H9 (cell line): Measurements from ENCODE around the gene RASSF8. TPM values are rescaled to one million over a fixed set of nuclear protein-coding genes. Genes with fewer than 3 reads are reported as not detected.

Source experiments
- DNase-seq: peaks from one replicate; pipeline ENCODE4 v3.0.0-alpha.2; 2017
- H2AFZ ChIP-seq: one replicate; pipeline ENCODE4 v1.6.1; 2013; ENCODE audit warnings: mild to moderate bottlenecking, low read length, control low read depth, moderate library complexity
- H2AK5ac ChIP-seq: 2 replicates; pipeline ENCODE4 v1.6.1; 2013; ENCODE audit warnings: low read length, control low read depth, mixed read lengths; ENCODE audit not compliant: insufficient read length
- H2BK120ac ChIP-seq: one replicate; pipeline ENCODE4 v1.6.1; 2013; ENCODE audit warnings: low read depth, mild to moderate bottlenecking, low read length, control low read depth, inconsistent platforms; ENCODE audit not compliant: poor library complexity, severe bottlenecking
- H2BK12ac ChIP-seq: 2 replicates; pipeline ENCODE4 v1.6.1; 2013; ENCODE audit warnings: low read length, control low read depth, mixed read lengths, low read depth; ENCODE audit not compliant: insufficient read length
- H2BK15ac ChIP-seq: 2 replicates; pipeline ENCODE4 v1.6.1; 2013; ENCODE audit warnings: low read depth, low read length, control low read depth
- H2BK20ac ChIP-seq: one replicate; pipeline ENCODE4 v1.6.1; 2013; ENCODE audit warnings: low read depth, mild to moderate bottlenecking, low read length, control low read depth, inconsistent platforms; ENCODE audit not compliant: poor library complexity, severe bottlenecking
- H2BK5ac ChIP-seq: 2 replicates; pipeline ENCODE4 v1.6.1; 2013; ENCODE audit warnings: low read length, control low read depth, mixed read lengths; ENCODE audit not compliant: insufficient read length
- H3K14ac ChIP-seq: 2 replicates; pipeline ENCODE4 v1.6.1; 2013; ENCODE audit warnings: low read length, control low read depth; ENCODE audit not compliant: insufficient read depth
- H3K18ac ChIP-seq: 2 replicates; pipeline ENCODE4 v1.6.1; 2013; ENCODE audit warnings: low read depth, mild to moderate bottlenecking, mixed read lengths, low read length, control low read depth; ENCODE audit not compliant: insufficient read length
- H3K23ac ChIP-seq: 2 replicates; pipeline ENCODE4 v1.6.1; 2013; ENCODE audit warnings: low read length, control low read depth, mixed read lengths, low read depth; ENCODE audit not compliant: insufficient read length
- H3K23me2 ChIP-seq: 2 replicates; pipeline ENCODE4 v1.6.1; 2013; ENCODE audit warnings: low read depth, mild to moderate bottlenecking, mixed read lengths, low read length, control low read depth; ENCODE audit not compliant: insufficient read length, poor library complexity, severe bottlenecking
- H3K27ac ChIP-seq: 2 replicates; pipeline ENCODE4 v1.5.1; 2013; ENCODE audit warnings: low read length, control low read depth, mixed read lengths, low read depth; ENCODE audit not compliant: insufficient read length
- H3K27me3 ChIP-seq: 2 replicates; pipeline ENCODE4 v1.6.1; 2013; ENCODE audit warnings: low read length, control low read depth, inconsistent platforms; ENCODE audit not compliant: insufficient read depth
- H3K4ac ChIP-seq: 2 replicates; pipeline ENCODE4 v1.6.1; 2013; ENCODE audit warnings: low read depth, mild to moderate bottlenecking, control low read depth, inconsistent platforms, low read length, moderate library complexity
- H3K4me1 ChIP-seq: 2 replicates; pipeline ENCODE4 v1.6.1; 2013; ENCODE audit warnings: low read length, control low read depth, inconsistent platforms; ENCODE audit not compliant: insufficient read depth
- H3K4me2 ChIP-seq: 2 replicates; pipeline ENCODE4 v1.6.1; 2013; ENCODE audit warnings: low read length, control low read depth, mixed read lengths; ENCODE audit not compliant: insufficient read length, insufficient read depth
- H3K56ac ChIP-seq: 2 replicates; pipeline ENCODE4 v1.6.1; 2013; ENCODE audit warnings: low read depth, mild to moderate bottlenecking, mixed read lengths, low read length, control low read depth; ENCODE audit not compliant: insufficient read length
- H3K79me1 ChIP-seq: 2 replicates; pipeline ENCODE4 v1.6.1; 2013; ENCODE audit warnings: low read depth, mild to moderate bottlenecking, moderate library complexity, low read length, control low read depth, inconsistent platforms; ENCODE audit not compliant: insufficient read depth, poor library complexity, severe bottlenecking
- H3K79me2 ChIP-seq: 2 replicates; pipeline ENCODE4 v1.6.1; 2013; ENCODE audit warnings: low read length, control low read depth, inconsistent platforms; ENCODE audit not compliant: insufficient read depth
- H3K9ac ChIP-seq: 2 replicates; pipeline ENCODE4 v1.6.1; 2013; ENCODE audit warnings: low read length, control low read depth, mixed read lengths; ENCODE audit not compliant: insufficient read length; ENCODE audit errors: extremely low read depth
- H3K9me3 ChIP-seq: one replicate; pipeline ENCODE4 v1.6.1; 2013; ENCODE audit warnings: low read depth, low read length, inconsistent platforms; ENCODE audit not compliant: control insufficient read depth
- H3T11ph ChIP-seq: one replicate; pipeline ENCODE4 v1.6.1; 2013; ENCODE audit warnings: mild to moderate bottlenecking, low read length, control low read depth, inconsistent platforms
- H4K20me1 ChIP-seq: one replicate; pipeline ENCODE4 v1.6.1; 2013; ENCODE audit not compliant: control insufficient read depth, insufficient read length, insufficient read depth
- H4K5ac ChIP-seq: 2 replicates; pipeline ENCODE4 v1.6.1; 2013; ENCODE audit warnings: low read depth, mild to moderate bottlenecking, mixed read lengths, low read length, control low read depth; ENCODE audit not compliant: insufficient read length
- H4K8ac ChIP-seq: replicated peaks from 2 replicates; pipeline ENCODE4 v1.6.1; 2013; ENCODE audit warnings: low read length, control low read depth, mixed read lengths, low read depth; ENCODE audit not compliant: insufficient read length
- H4K91ac ChIP-seq: 2 replicates; pipeline ENCODE4 v1.6.1; 2013; ENCODE audit warnings: low read depth, mild to moderate bottlenecking, moderate library complexity, mixed read lengths, low read length, control low read depth; ENCODE audit not compliant: insufficient read length
- H3K27ac Mint-ChIP-seq, 3 experiments: 2 replicates in 2 of 3; 3 replicates in 1 of 3; pipeline ENCODE4 v1.8.0; 2020 to 2021; ENCODE audit warnings: mixed read lengths in 3 of 3, mild to moderate bottlenecking in 1 of 3, moderate library complexity in 1 of 3
- H3K27me3 Mint-ChIP-seq: 2 replicates; pipeline ENCODE4 v1.8.0; 2021; ENCODE audit warnings: low read depth, mild to moderate bottlenecking, moderate library complexity, mixed read lengths
- H3K36me3 Mint-ChIP-seq, 3 experiments: 2 replicates in 2 of 3; 3 replicates in 1 of 3; pipeline ENCODE4 v1.8.0; 2020 to 2021; ENCODE audit warnings: low read depth in 3 of 3, mixed read lengths in 3 of 3; ENCODE audit not compliant: insufficient read depth in 1 of 3
- H3K4me1 Mint-ChIP-seq, 2 experiments: 2 replicates each; pipeline ENCODE4 v1.8.0; 2020; ENCODE audit warnings: mixed read lengths in 2 of 2
- H3K4me3 Mint-ChIP-seq, 2 experiments: 2 replicates in 1 of 2; 3 replicates in 1 of 2; pipeline ENCODE4 v1.8.0; 2020 to 2021; ENCODE audit warnings: mild to moderate bottlenecking in 2 of 2, mixed read lengths in 2 of 2, moderate library complexity in 1 of 2
- H3K9me3 Mint-ChIP-seq, 2 experiments: 2 replicates in 1 of 2; 3 replicates in 1 of 2; pipeline ENCODE4 v1.8.0; 2020; ENCODE audit warnings: mild to moderate bottlenecking in 2 of 2, mixed read lengths in 2 of 2, moderate library complexity in 1 of 2
- CTCF ChIP-seq: fragments of 200-600 bp; sonication (generic); conservative IDR thresholded peaks from 3 replicates; pipeline ENCODE4 v1.8.0; 2021; ENCODE audit warnings: antibody characterized with exemption, mild to moderate bottlenecking
- WGBS: extraction: QIAGEN DNeasy Blood & Tissue Kit; methylation state at CpG from one replicate; pipeline ENCODE4 v1.1.7; 2013; ENCODE audit warnings: missing lambda C conversion rate, low lambda C conversion rate, mixed read lengths; ENCODE audit not compliant: insufficient read length; ENCODE audit errors: extremely low coverage; 5-methylcytosine and 5-hydroxymethylcytosine counted together
- total RNA-seq: library from RNA; stranded (reverse); gene quantifications from 2 replicates; pipeline ENCODE4 v1.2.1, GENCODE V29; 2021

RASSF8 gene
- total RNA-seq, 1 experiment from 2014 or later: 38.8 TPM

GRCh38 chr12:25934456-25934855 is 24.0 kb upstream of the RASSF8 start:
- Histone ChIP-seq H3K4ac (no peak overlapping the region), H3K4me2 (no peak overlapping the region), H3K79me1 (no peaks in the 10 kb centered on the region), H3K79me2 (no peaks in the 10 kb centered on the region), H2AFZ (no peak overlapping the region), H3T11ph (no peak overlapping the region), H3K27me3 (no peaks in the 10 kb centered on the region), H3K23me2 (no peaks in the 10 kb centered on the region), H4K5ac (no peak overlapping the region), H4K8ac (no peak overlapping the region), H4K91ac (no peak overlapping the region), H2BK20ac (no peak overlapping the region), H3K14ac (no peak overlapping the region), H3K56ac (no peak overlapping the region), H2AK5ac (no peak overlapping the region), H2BK120ac (no peak overlapping the region), H2BK5ac (no peak overlapping the region), H2BK15ac (no peak overlapping the region), H3K9ac (no peak overlapping the region), H3K9me3 (no peaks in the 10 kb centered on the region), H2BK12ac (no peak overlapping the region), H3K23ac (no peak overlapping the region), H3K4me1 (peaks cover 5% of the 10 kb centered on the region; the same call in 1 of the 2 replicates), H3K18ac (no peak overlapping the region), H4K20me1 (no peaks in the 10 kb centered on the region), H3K27ac (no peak overlapping the region)
- no CpG with 5 or more reads among the region's 4 CpGs for WGBS
- TF ChIP-seq CTCF: no peak
- no peaks in the 10 kb centered on the region for H3K9me3 Mint-ChIP-seq
- peaks cover 10% of the 10 kb centered on the region in 2 experiments for H3K4me1 Mint-ChIP-seq
- DNase-seq: no peak
- H3K4me3 Mint-ChIP-seq: no peak overlapping the region
- no peaks in the 10 kb centered on the region for H3K36me3 Mint-ChIP-seq
- H3K27me3 Mint-ChIP-seq: no peaks in the 10 kb centered on the region
- no peak overlapping the region for H3K27ac Mint-ChIP-seq
